K562 (cell line): ENCODE data around the gene TADA2A. TPM values are rescaled to one million over a fixed set of nuclear protein-coding genes. Genes with fewer than 3 reads are reported as not detected.
A peak's percentile ranks its signal among the peaks of the same experiment; 100 is the strongest.

Experiments
- ATAC-seq: fragments of 200-7000 bp; cut with Tn5 transposase; 3 replicates; pipeline ENCODE4 v1.9.1; 2020; ENCODE audit warnings: moderate library complexity
- BruUV-seq: library from RNA; stranded (reverse); fragments of 400-500 nt; replicated peaks from 2 replicates; lab custom pipeline; 2021; lab: Mats Ljungman, UMichigan
- CTCF ChIA-PET: fragments of 300-600 bp; formaldehyde crosslinking; extraction: SDS; loops from one replicate; lab custom pipeline; 2021; ENCODE audit warnings: low intra/inter-chr PET ratio; lab: Yijun Ruan, JAX
- POLR2A ChIA-PET: fragments of 300-600, 350-650 bp; sonication (Branson Sonifier 250); formaldehyde crosslinking; extraction: SDS; loops from one replicate; lab custom pipeline; 2021; ENCODE audit warnings: antibody characterized with exemption, inconsistent platforms; lab: Yijun Ruan, JAX
- DNase-seq, 4 experiments: peaks; one replicate each; pipeline versions ENCODE4 v3.0.0 to v3.0.0-alpha.2; 2011 to 2018; ENCODE audit warnings: low spot score in 3 of 4, mixed read lengths in 3 of 4; ENCODE audit errors: extremely low read depth in 1 of 4
- FAIRE-seq: peaks from 2 replicates; lab custom pipeline; 2011; peaks lifted over from hg19 to GRCh38; lab: Jason Lieb, UNC
- H2AFZ ChIP-seq: 2 replicates; pipeline ENCODE4 v1.6.0; 2011; ENCODE audit warnings: low read depth, low read length, control low read depth, inconsistent platforms
- H3K27ac ChIP-seq: fragments of 200-600 bp; 3 replicates; pipeline ENCODE4 v1.8.0; 2011; ENCODE audit warnings: low read depth, mild to moderate bottlenecking, control low read depth, inconsistent platforms, low read length, moderate library complexity, mixed read lengths; ENCODE audit errors: extremely low read depth
- H3K27me3 ChIP-seq, 2 experiments: fragments of 300-600 bp in 1 of 2; 2 replicates in 1 of 2; 3 replicates in 1 of 2; pipeline versions ENCODE4 v1.6.0 to v1.8.0; 2011; ENCODE audit warnings: inconsistent platforms in 2 of 2, low read length in 2 of 2, mild to moderate bottlenecking in 1 of 2, mixed read lengths in 1 of 2, moderate library complexity in 1 of 2; ENCODE audit not compliant: control insufficient read depth in 2 of 2, insufficient read depth in 2 of 2
- H3K36me3 ChIP-seq: fragments of 300-600 bp; 3 replicates; pipeline ENCODE4 v1.8.0; 2011; ENCODE audit warnings: mild to moderate bottlenecking, low read length, inconsistent platforms; ENCODE audit not compliant: control insufficient read depth, insufficient read depth
- H3K4me1 ChIP-seq, 2 experiments: fragments of 200-600 bp in 1 of 2; replicated peaks in 1 of 2; 2 replicates in 1 of 2; 3 replicates in 1 of 2; pipeline versions ENCODE4 v1.5.1 to v1.8.0; 2011; ENCODE audit warnings: inconsistent platforms in 2 of 2, low read length in 2 of 2, mild to moderate bottlenecking in 1 of 2, mixed read lengths in 1 of 2, moderate library complexity in 1 of 2; ENCODE audit not compliant: control insufficient read depth in 2 of 2, insufficient read depth in 2 of 2
- H3K4me2 ChIP-seq: 2 replicates; pipeline ENCODE4 v1.6.1; 2011; ENCODE audit warnings: low read length, control low read depth, inconsistent platforms, mixed read lengths; ENCODE audit not compliant: insufficient read depth
- H3K4me3 ChIP-seq: fragments of 200-600 bp; sonication (generic), shearing (Covaris generic); 2 replicates; pipeline ENCODE4 v1.5.1; 2016; ENCODE audit warnings: control low read depth, inconsistent platforms
- H3K79me2 ChIP-seq: fragments of 200-600 bp; 3 replicates; pipeline ENCODE4 v1.8.0; 2011; ENCODE audit warnings: low read length, inconsistent platforms; ENCODE audit not compliant: control insufficient read depth, insufficient read depth
- H3K9ac ChIP-seq, 2 experiments: 2 replicates each; pipeline versions ENCODE4 v1.6.0 to v1.6.1; 2011; ENCODE audit warnings: low read depth in 2 of 2, low read length in 2 of 2, control low read depth in 1 of 2, inconsistent platforms in 1 of 2, mild to moderate bottlenecking in 1 of 2, mixed read lengths in 1 of 2; ENCODE audit not compliant: insufficient read depth in 1 of 2
- H3K9me1 ChIP-seq: one replicate; pipeline ENCODE4 v1.6.0; 2011; ENCODE audit warnings: inconsistent platforms, mild to moderate bottlenecking, low read length, moderate library complexity; ENCODE audit not compliant: control insufficient read depth, insufficient read depth
- H3K9me3 ChIP-seq: replicated peaks from 2 replicates; pipeline ENCODE4 v1.5.1; 2011; ENCODE audit warnings: low read depth, low read length, inconsistent platforms; ENCODE audit not compliant: control insufficient read depth, insufficient read depth
- H4K20me1 ChIP-seq: replicated peaks from 2 replicates; pipeline ENCODE4 v1.6.1; 2011; ENCODE audit warnings: low read length, inconsistent platforms, mixed read lengths; ENCODE audit not compliant: control insufficient read depth, insufficient read depth
- ATF3 ChIP-seq, 2 experiments: fragments of 450-650 bp in 1 of 2; sonication (generic) in 1 of 2; formaldehyde crosslinking in 1 of 2; IDR thresholded peaks in 1 of 2; conservative IDR thresholded peaks in 1 of 2; 2 replicates each; pipeline versions ENCODE4 v1.6.1 to v1.8.1; 2016 to 2023; ENCODE audit warnings: mild to moderate bottlenecking in 2 of 2, moderate library complexity in 2 of 2, inconsistent platforms in 1 of 2, missing genetic modification reagents in 1 of 2
- BCLAF1 ChIP-seq, 2 experiments: fragments of 450-650 bp in 1 of 2; IDR thresholded peaks; 2 replicates each; pipeline ENCODE4 v1.6.1; 2011 to 2017; ENCODE audit warnings: low read depth in 2 of 2, antibody characterized with exemption in 1 of 2, borderline replicate concordance in 1 of 2, low read length in 1 of 2, mild to moderate bottlenecking in 1 of 2, mixed read lengths in 1 of 2; ENCODE audit not compliant: control insufficient read depth in 1 of 2
- CEBPG ChIP-seq, 3 experiments: fragments of 200-800 bp in 1 of 3; sonication (Bioruptor generic) in 1 of 3; sonication (generic) in 1 of 3; formaldehyde crosslinking in 1 of 3; IDR thresholded peaks in 2 of 3; conservative IDR thresholded peaks in 1 of 3; 2 replicates each; pipeline versions ENCODE4 v1.6.1 to v1.8.0; 2016 to 2022; ENCODE audit warnings: missing compliant biosample characterization in 2 of 3, missing genetic modification characterization in 2 of 3, mild to moderate bottlenecking in 1 of 3, missing genetic modification reagents in 1 of 3
- CLOCK ChIP-seq: fragments of 250-450 bp; sonication (Bioruptor Pico); IDR thresholded peaks from 2 replicates; pipeline ENCODE4 v1.4.0; 2020; ENCODE audit warnings: mild to moderate bottlenecking, moderate library complexity, borderline replicate concordance
- FOS ChIP-seq: IDR thresholded peaks from 3 replicates; pipeline ENCODE4 v1.6.1; 2011; ENCODE audit not compliant: insufficient read length; ENCODE audit errors: extremely low read depth
- SMARCE1 ChIP-seq: fragments of 450-650 bp; IDR thresholded peaks from 2 replicates; pipeline ENCODE4 v1.7.1; 2016; ENCODE audit warnings: mild to moderate bottlenecking
- TAF1 ChIP-seq: IDR thresholded peaks from 2 replicates; pipeline ENCODE4 v1.6.1; 2011; ENCODE audit warnings: mild to moderate bottlenecking, low read length, moderate library complexity; ENCODE audit not compliant: insufficient read depth, control insufficient read depth, severe bottlenecking; ENCODE audit errors: extremely low read depth
- ZSCAN32 ChIP-seq: fragments of 450-650 bp; formaldehyde crosslinking; IDR thresholded peaks from 2 replicates; pipeline ENCODE4 v1.4.0; 2020; ENCODE audit warnings: mild to moderate bottlenecking, moderate library complexity
- WGBS: fragments of 100-300 bp; shearing (Covaris generic); methylation state at CpG from one replicate; pipeline ENCODE4 v1.1.6; 2016; ENCODE audit warnings: low coverage, mixed read lengths; ENCODE audit not compliant: insufficient coverage; ENCODE audit errors: missing lambda C conversion rate; 5-methylcytosine and 5-hydroxymethylcytosine counted together
- in situ Hi-C: fragments of 300-500 bp; cut with MboI; formaldehyde crosslinking; loops from 4 replicates; pipeline ENCODE4 v1.15.0; 2018; ENCODE audit warnings: inconsistent platforms, mixed read lengths
- intact Hi-C: fragments of 100-400 bp; cut with micrococcal nuclease; formaldehyde crosslinking; loops from 2 replicates; pipeline ENCODE4 v1.14.2; 2022
- polyA plus RNA-seq, 8 experiments: library from polyadenylated mRNA; depleted of rRNA in 4 of 8; stranded (reverse) in 5 of 8; unstranded in 3 of 8; fragments of >200 nt; fragmentation: Nextera tagmentation in 2 of 8; fragmentation: Illumina TruSeq in 1 of 8; extraction: Ambion mirVana in 2 of 8; extraction: Trizol in 1 of 8; gene quantifications; 2 replicates each; pipeline versions ENCODE4 v1.2.1 to v1.2.3, GENCODE V29; 2011 to 2014; ENCODE audit warnings: inconsistent platforms in 1 of 8, missing spikeins in 1 of 8
- total RNA-seq, 7 experiments: library from RNA; depleted of rRNA in 6 of 7; stranded (reverse); fragments of >200 nt in 6 of 7; fragmentation: Illumina TruSeq in 2 of 7; extraction: Trizol in 2 of 7; gene quantifications; 2 replicates each; pipeline versions ENCODE4 v1.2.1 to v1.2.3, GENCODE V29; 2011 to 2021; ENCODE audit warnings: low replicate concordance in 1 of 7

Gene TADA2A
- total and polyA plus RNA-seq, 9 of the 15 experiments (the other 6 are each of a cell fraction or from before 2014, with no cell fraction given), result 13.8 to 37.7 (median 25.0) TPM

GRCh38 chr17:37462492-37462891 lies 55.8 kb downstream of the TADA2A start (continued):
- TF ChIP-seq BCLAF1 (IDR thresholded peaks at IDR 0.05; ENCODE audit: borderline replicate concordance in 1 of 2, control insufficient read depth in 1 of 2, low read depth in 2 of 2, low read length in 1 of 2), result no peak
- no peak for TF ChIP-seq ZSCAN32
- TF ChIP-seq TAF1, result no peak

- Histone ChIP-seq H3K4me2 (no peak overlapping the region), H3K4me1 (no peaks in the 10 kb centered on the region), H3K27ac (no peak overlapping the region), H2AFZ (no peak overlapping the region), H3K9ac (no peak overlapping the region), H3K27me3 (no peaks in the 10 kb centered on the region), H3K36me3 (peaks cover 38% of the 10 kb centered on the region; the same call in 2 of the 3 replicates), H4K20me1 (no peaks in the 10 kb centered on the region), H3K4me3 (no peak overlapping the region), H3K9me3 (no peaks in the 10 kb centered on the region)
- DNase-seq, result no peak
- CTCF ChIA-PET, result no interaction called here
- intact Hi-C loops, result no loop called here
- BruUV-seq, result no TSS peak
- no peak for FAIRE-seq
- ATAC-seq, result no peak
- peak; percentile 66 for TF ChIP-seq ATF3 (IDR thresholded peaks at IDR 0.05)
- TF ChIP-seq ATF3 (CRISPR knock-in tag; conservative IDR thresholded peaks at IDR 0.05), result no peak
- TF ChIP-seq SMARCE1, result no peak
- TF ChIP-seq FOS, result no peak
- TF ChIP-seq CLOCK (CRISPR knock-in tag), result no peak
- TF ChIP-seq CEBPG (CRISPR knock-in tag; IDR thresholded peaks at IDR 0.05), result no peak
- no peak for TF ChIP-seq CEBPG (tag; conservative IDR thresholded peaks at IDR 0.05 in 1 of 2, IDR thresholded peaks at IDR 0.05 in 1 of 2)
- TF ChIP-seq, all 486 proteins: peak for 1
- Histone ChIP-seq H3K79me2 (no peaks in the 10 kb centered on the region), H3K9me1 (no peaks in the 10 kb centered on the region)
- in situ Hi-C loops, result no loop called here
- POLR2A ChIA-PET, result interaction anchor here (1.4 kb wide), 1 partner anchor 15 kb away, joined by 5 read pairs; no protein-coding TSS in a partner anchor
- 93% methylated on average over 3 of the region's 3 CpGs for WGBS
Observed at GRCh38 chr17:37463039-37463438, 56.4 kb downstream of the TADA2A start.
